Heart left ventricle (tissue), 16 donors: ENCODE measurements around the gene MAST1. TPM values are rescaled to one million over a fixed set of nuclear protein-coding genes. Genes with fewer than 3 reads are reported as not detected.

Experiments
- ATAC-seq, 4 donors: fragments of 200-7000 bp; cut with Tn5 transposase; one replicate each; pipeline ENCODE4 v1.9.1; 2020 to 2022; ENCODE audit warnings: moderate library complexity in 4 of 4, mild to moderate bottlenecking in 3 of 4, moderate number of reproducible peaks in 1 of 4
- DNase-seq, 5 donors: peaks; one replicate each; pipeline ENCODE4 v3.0.0-alpha.2; 2020
- H3K27ac ChIP-seq, 12 donors: fragments of 200-600 bp; sonication (generic) in 4 of 12; one replicate each; pipeline versions ENCODE4 v1.5.0 to v1.8.0; 2016 to 2022; ENCODE audit warnings: mild to moderate bottlenecking in 2 of 12
- H3K27me3 ChIP-seq, 9 donors: fragments of 200-600 bp; sonication (generic) in 2 of 9; one replicate each; pipeline versions ENCODE4 v1.5.1 to v1.8.0; 2016 to 2022; ENCODE audit warnings: mild to moderate bottlenecking in 3 of 9
- H3K36me3 ChIP-seq, 9 donors: fragments of 200-600 bp; sonication (generic) in 2 of 9; one replicate each; pipeline versions ENCODE4 v1.5.0 to v1.8.0; 2018 to 2022; ENCODE audit warnings: mild to moderate bottlenecking in 2 of 9
- H3K4me1 ChIP-seq, 12 donors: fragments of 200-600 bp; sonication (generic) in 4 of 12; one replicate each; pipeline versions ENCODE4 v1.5.0 to v1.8.0; 2016 to 2022; ENCODE audit warnings: mild to moderate bottlenecking in 3 of 12
- H3K4me3 ChIP-seq, 12 donors: fragments of 200-600 bp; sonication (generic) in 4 of 12; one replicate each; pipeline versions ENCODE4 v1.5.0 to v1.8.0; 2017 to 2022; ENCODE audit warnings: mild to moderate bottlenecking in 9 of 12, moderate library complexity in 4 of 12
- H3K9me3 ChIP-seq, 12 donors: fragments of 200-600 bp; sonication (generic) in 4 of 12; one replicate each; pipeline versions ENCODE4 v1.5.0 to v1.8.0; 2016 to 2022; ENCODE audit warnings: mild to moderate bottlenecking in 1 of 12
- POLR2A ChIP-seq, 2 donors: fragments of 450-650 bp; IDR thresholded peaks; one replicate each; pipeline ENCODE4 v1.6.1; 2017; ENCODE audit warnings: antibody characterized with exemption in 2 of 2, mild to moderate bottlenecking in 2 of 2, moderate library complexity in 2 of 2
- WGBS, 4 donors: extraction: QIAGEN DNeasy Blood & Tissue Kit in 2 of 4; methylation state at CpG; one replicate each; pipeline versions ENCODE4 v1.1.5 to v1.1.7; 2013 to 2018; 5-methylcytosine and 5-hydroxymethylcytosine counted together
- intact Hi-C, 10 donors: fragments of 100-400 bp; cut with DNase I; formaldehyde crosslinking; loops; one replicate each; pipeline versions ENCODE4 v1.11.1 to v1.14.2; 2022
- polyA plus RNA-seq, 2 donors: library from polyadenylated mRNA; stranded (reverse); fragments of 200-250 nt; gene quantifications; one replicate each; pipeline ENCODE4 v1.2.3, GENCODE V29; 2013
- total RNA-seq, 9 donors: library from RNA; depleted of rRNA in 2 of 9; stranded (reverse); fragments of >200 nt in 2 of 9; fragmentation: NEBNext Ultra II Directional in 3 of 9; extraction: Animal tissue kit (Norgen Biotek cat#: 25700) in 3 of 9; gene quantifications; one replicate each; pipeline versions ENCODE4 v1.1.0 to v1.2.4, GENCODE V29; 2016 to 2023
- TF ChIP-seq, protein P1 (sequence below), 12 donors: fragments of 200-600 bp; sonication (generic) in 4 of 12; IDR thresholded peaks; one replicate each; pipeline versions ENCODE4 v1.5.0 to v1.8.0; 2018 to 2022; ENCODE audit warnings: antibody characterized with exemption in 12 of 12, mild to moderate bottlenecking in 5 of 12
- donor health status: ischemic (EF 13 %, LVEDD 7.1; RV severe dilation, severe dysfunction).
- donor health status: healthy with polysubstance abuse.
- donor health status: DM: no; HTN: yes; CAD: no.
- donor health status: DM: no; HTN: no; CAD: no.
- donor health status: ischemic (EF 25% LVEDD 6.9; RV normal size, moderate dysfunction).
- donor health status: ischemic (EF 25% LVEDD 5.7; RV mildly dilated, moderate dysfunction).
- donor health status: healthy.
- donor health status: DM: yes; HTN: yes; CAD: no.
- donor health status: ischemic (EF 35%, LVEDD 5.7; RV mildly dilated, moderate dysfunction).
- donor health status: nonischemic (EF 11% LVEDD 7.7; RV severe dilation, severe dysfunction).
- donor health status: DM: yes; HTN: yes; CAD: no.
- donor health status: PGD.
- donor health status: ischemic (EF 29% LVEDD 5.4; RV normal size, mild dysfunction).
- donor health status: nonischemic (EF 23%, LVEDD 6.1; RV moderate dilation, normal function).

Gene MAST1
- total and polyA plus RNA-seq, 11 donors, result 0.15 to 1.7 (median 0.31) TPM; not detected in 3

DNA sequence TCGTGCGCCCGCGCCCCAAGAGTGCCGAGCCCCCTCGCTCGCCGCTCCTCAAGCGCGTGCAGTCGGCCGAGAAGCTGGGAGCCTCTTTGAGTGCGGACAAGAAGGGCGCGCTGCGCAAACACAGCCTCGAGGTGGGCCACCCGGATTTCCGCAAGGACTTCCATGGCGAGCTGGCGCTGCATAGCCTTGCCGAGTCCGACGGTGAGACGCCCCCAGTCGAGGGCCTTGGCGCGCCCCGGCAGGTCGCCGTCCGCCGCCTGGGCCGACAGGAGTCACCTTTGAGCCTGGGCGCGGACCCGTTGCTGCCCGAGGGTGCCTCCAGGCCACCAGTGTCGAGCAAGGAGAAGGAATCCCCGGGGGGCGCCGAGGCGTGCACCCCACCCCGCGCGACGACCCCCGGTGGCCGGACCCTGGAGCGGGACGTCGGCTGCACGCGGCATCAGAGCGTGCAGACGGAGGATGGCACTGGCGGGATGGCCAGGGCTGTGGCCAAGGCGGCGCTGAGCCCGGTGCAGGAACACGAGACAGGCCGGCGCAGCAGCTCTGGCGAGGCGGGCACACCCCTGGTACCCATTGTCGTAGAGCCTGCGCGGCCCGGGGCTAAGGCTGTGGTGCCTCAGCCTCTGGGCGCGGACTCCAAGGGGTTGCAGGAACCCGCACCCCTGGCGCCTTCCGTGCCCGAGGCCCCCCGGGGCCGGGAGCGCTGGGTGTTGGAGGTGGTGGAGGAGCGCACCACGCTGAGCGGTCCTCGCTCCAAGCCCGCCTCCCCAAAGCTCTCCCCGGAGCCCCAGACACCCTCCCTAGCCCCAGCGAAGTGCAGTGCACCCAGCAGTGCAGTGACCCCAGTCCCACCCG lies 35.8 kb downstream of the MAST1 start:
- Histone ChIP-seq H3K4me3 (peak overlapping the region in 2 of 12 donors; percentile 32 to 44), H3K4me1 (peaks cover 0 to 14% (median 3%) of the 10 kb centered on the region in 12 donors), H3K27ac (no peak overlapping the region), H3K36me3 (peaks cover 0 to 39% (median 21%) of the 10 kb centered on the region in 9 donors), H3K9me3 (no peaks in the 10 kb centered on the region), H3K27me3 (peaks cover 0 to 3% (median 0%) of the 10 kb centered on the region in 9 donors)
- no peak for TF ChIP-seq POLR2A (IDR thresholded peaks at IDR 0.05)
- TF ChIP-seq, protein P1, sequence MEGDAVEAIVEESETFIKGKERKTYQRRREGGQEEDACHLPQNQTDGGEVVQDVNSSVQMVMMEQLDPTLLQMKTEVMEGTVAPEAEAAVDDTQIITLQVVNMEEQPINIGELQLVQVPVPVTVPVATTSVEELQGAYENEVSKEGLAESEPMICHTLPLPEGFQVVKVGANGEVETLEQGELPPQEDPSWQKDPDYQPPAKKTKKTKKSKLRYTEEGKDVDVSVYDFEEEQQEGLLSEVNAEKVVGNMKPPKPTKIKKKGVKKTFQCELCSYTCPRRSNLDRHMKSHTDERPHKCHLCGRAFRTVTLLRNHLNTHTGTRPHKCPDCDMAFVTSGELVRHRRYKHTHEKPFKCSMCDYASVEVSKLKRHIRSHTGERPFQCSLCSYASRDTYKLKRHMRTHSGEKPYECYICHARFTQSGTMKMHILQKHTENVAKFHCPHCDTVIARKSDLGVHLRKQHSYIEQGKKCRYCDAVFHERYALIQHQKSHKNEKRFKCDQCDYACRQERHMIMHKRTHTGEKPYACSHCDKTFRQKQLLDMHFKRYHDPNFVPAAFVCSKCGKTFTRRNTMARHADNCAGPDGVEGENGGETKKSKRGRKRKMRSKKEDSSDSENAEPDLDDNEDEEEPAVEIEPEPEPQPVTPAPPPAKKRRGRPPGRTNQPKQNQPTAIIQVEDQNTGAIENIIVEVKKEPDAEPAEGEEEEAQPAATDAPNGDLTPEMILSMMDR (IDR thresholded peaks at IDR 0.05), result no peak
- ATAC-seq (peak in 1 of 4 donors; percentile 4), DNase-seq (no peak)
- intact Hi-C loops, result no loop called here
- 67 to 87% (median 77%) methylated on average over 61 to 86 of the region's 86 CpGs for WGBS, 4 donors

DNA sequence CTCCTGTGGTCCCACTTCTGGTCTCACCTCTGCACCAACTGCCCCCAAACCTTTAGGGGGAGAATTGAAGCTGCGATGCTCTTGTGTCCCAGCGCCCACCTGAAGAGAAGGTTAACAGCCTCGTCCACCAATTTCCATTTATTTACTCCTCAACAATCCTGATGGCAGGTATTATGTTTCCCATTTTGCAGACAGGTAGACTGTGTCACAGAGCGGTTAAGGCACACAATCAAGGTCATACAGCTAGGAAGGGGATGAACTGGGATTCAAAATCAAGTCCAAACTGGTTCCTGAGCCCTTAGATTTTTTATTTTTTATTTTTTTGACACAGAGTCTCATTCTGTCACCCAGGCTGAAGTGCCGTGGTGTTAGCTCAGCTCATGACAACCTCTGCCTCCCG lies 36.8 kb downstream of the MAST1 start:
- ATAC-seq (no peak), DNase-seq (no peak)
- peaks cover 0 to 14% (median 3%) of the 10 kb centered on the region in 12 donors for H3K4me1 ChIP-seq
- WGBS, 4 donors, result 93 to 96% (median 96%) methylated on average over 6 of the region's 6 CpGs
- TF ChIP-seq POLR2A (IDR thresholded peaks at IDR 0.05), result no peak
- TF ChIP-seq, protein P1 (IDR thresholded peaks at IDR 0.05), result no peak
- H3K27ac ChIP-seq, result no peak overlapping the region
- H3K36me3 ChIP-seq, result peaks cover 0 to 39% (median 21%) of the 10 kb centered on the region in 9 donors
- no peak overlapping the region for H3K4me3 ChIP-seq
- H3K9me3 ChIP-seq, result no peaks in the 10 kb centered on the region
- peaks cover 0 to 3% (median 0%) of the 10 kb centered on the region in 9 donors for H3K27me3 ChIP-seq
- intact Hi-C loops, result no loop called here

DNA sequence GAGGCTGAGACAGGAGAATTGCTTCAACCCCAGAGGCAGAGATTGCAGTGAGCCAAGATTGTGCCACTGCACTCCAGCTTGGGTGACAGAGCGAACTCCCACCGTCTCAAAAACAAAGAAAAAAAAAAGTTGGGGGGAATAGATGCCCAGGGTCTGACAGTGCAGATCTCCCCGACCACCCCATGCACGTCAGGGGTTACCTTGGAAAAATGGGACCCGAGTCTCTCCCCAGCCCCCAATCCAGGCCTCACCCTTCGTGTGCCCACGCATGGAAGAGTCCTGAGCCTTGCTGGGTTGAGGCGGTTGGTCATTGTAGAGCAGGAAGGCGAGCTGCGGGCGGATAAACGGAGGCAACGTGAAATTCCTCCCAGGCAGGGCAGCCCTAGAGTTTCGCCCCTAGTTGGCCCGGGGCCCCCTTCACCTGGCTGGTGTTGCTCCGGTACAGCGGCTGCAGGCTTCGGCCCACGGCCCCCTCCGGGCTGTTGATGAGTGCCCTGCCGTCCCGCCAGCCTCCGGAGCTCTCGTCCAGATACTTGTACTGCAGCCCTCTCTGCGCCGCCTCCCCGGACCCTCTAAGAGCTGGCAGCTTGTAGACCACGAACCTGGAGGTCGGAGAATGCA lies 42.3 kb downstream of the MAST1 start:
- intact Hi-C loops, result loop anchor here in 5 of 10 donors (10.0 kb wide), 3 partner anchors 54 to 214 kb away; partner anchors contain the start of genes DAND5 (in 4 of the 5), CALR (in 1 of the 5) and FARSA (in 1 of the 5)
- H3K27ac ChIP-seq, result peak overlapping the region; percentile 72 to 93 (median 85)
- 14 to 24% (median 15%) methylated on average over 23 to 29 of the region's 29 CpGs for WGBS, 4 donors
- DNase-seq (peak in 3 of 5 donors; percentile 46 to 67 (median 55)), ATAC-seq (peak; percentile 11 to 49 (median 28))
- H3K9me3 ChIP-seq, result peaks cover 0 to 9% (median 0%) of the 10 kb centered on the region in 12 donors
- H3K36me3 ChIP-seq, result peaks cover 0 to 31% (median 20%) of the 10 kb centered on the region in 9 donors
- TF ChIP-seq POLR2A (IDR thresholded peaks at IDR 0.05), result no peak
- TF ChIP-seq, protein P1 (IDR thresholded peaks at IDR 0.05), result no peak
- peaks cover 6 to 28% (median 18%) of the 10 kb centered on the region in 9 donors for H3K27me3 ChIP-seq
- peaks cover 0 to 50% (median 14%) of the 10 kb centered on the region in 12 donors for H3K4me1 ChIP-seq
- H3K4me3 ChIP-seq, result peak overlapping the region; percentile 43 to 89 (median 72)
